Retinal pigment epithelial cell (primary cell): Measurements from ENCODE around the gene RHBDD2.
"Not testable (repeated sequence)": the region's sequence is repeated elsewhere in the genome, so short reads cannot be mapped to it uniquely, and the experiment has no call there.

ENCODE experiments used
- DNase-seq: peaks from one replicate; pipeline ENCODE4 v3.0.0-alpha.2; 2010; ENCODE audit warnings: low read depth
- H3K4me3 ChIP-seq: 2 replicates; pipeline ENCODE4 v1.5.1; 2011; ENCODE audit warnings: mild to moderate bottlenecking, low read length, control low read depth, moderate library complexity
- TF ChIP-seq, protein P1 (sequence below): conservative IDR thresholded peaks from 2 replicates; pipeline ENCODE4 v1.5.1; 2011; ENCODE audit warnings: low read depth, low read length, control low read depth, inconsistent platforms

Gene RHBDD2

GRCh38 chr7:75868153-75868552, 10.7 kb upstream of the RHBDD2 start:
- TF ChIP-seq, protein P1, sequence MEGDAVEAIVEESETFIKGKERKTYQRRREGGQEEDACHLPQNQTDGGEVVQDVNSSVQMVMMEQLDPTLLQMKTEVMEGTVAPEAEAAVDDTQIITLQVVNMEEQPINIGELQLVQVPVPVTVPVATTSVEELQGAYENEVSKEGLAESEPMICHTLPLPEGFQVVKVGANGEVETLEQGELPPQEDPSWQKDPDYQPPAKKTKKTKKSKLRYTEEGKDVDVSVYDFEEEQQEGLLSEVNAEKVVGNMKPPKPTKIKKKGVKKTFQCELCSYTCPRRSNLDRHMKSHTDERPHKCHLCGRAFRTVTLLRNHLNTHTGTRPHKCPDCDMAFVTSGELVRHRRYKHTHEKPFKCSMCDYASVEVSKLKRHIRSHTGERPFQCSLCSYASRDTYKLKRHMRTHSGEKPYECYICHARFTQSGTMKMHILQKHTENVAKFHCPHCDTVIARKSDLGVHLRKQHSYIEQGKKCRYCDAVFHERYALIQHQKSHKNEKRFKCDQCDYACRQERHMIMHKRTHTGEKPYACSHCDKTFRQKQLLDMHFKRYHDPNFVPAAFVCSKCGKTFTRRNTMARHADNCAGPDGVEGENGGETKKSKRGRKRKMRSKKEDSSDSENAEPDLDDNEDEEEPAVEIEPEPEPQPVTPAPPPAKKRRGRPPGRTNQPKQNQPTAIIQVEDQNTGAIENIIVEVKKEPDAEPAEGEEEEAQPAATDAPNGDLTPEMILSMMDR = no peak
- no peak overlapping the region for H3K4me3 ChIP-seq
- no peak for DNase-seq

DNA sequence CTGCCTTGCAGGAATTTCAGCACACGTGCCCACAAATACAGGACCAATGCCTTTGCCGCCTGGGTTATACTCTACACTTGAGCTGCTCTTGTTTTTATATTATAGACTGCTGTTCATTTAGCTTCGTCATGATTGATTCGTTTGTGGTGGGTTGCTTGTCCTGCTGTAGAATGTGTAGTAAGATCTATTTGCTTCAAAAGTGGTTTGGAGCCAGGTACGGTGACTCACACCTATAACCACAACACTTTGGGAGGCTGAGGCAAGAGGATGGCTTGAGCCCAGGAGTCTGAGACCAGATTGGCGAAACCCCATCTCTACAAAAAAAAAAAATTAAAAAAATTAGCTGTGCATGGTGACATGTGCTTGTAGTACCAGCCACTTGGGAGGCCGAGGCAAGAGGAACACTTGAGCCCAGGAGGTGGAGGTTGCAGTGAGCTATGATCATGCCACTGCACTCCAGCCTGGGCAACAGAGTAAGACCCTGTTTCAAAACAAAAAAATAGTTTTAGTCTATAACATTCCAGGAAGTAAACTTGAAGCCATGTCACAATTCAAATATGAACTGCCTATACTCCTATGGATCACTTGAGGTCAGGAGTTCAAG, 9.0 kb upstream of the RHBDD2 start:
- TF ChIP-seq, protein P1 = no peak
- no peak for DNase-seq
- H3K4me3 ChIP-seq = no peak overlapping the region

DNA sequence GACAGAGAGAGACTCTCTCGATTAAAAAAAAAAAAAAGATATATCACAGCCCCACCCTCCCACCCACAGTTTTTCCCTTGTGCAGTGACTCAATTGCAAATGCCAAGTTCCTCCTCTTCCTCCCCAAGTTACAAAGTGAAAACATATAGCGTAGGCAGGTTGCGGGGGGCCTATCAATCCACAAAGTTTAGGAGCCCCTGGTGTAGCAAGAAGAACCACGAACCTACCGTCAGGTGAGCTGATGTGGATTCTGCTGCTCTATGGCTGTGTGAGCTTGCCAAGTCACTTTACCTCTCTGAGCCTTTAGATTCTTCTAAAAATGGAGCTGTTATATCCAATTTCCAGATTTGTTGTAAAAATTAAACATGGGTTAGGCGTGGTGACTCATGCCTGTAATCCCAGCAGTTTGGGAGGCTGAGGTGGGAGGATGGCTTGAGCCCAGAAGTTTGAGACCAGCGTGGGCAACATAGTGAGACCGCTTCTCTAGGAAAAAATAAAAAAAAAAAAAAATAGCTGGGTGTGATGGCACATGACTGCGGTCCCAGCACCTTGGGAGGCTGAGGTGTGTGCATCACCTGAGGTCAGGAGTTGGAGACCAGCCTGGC, 8.2 kb upstream of the RHBDD2 start:
- TF ChIP-seq, protein P1 = no peak
- H3K4me3 ChIP-seq = no peak overlapping the region
- no peak for DNase-seq

DNA sequence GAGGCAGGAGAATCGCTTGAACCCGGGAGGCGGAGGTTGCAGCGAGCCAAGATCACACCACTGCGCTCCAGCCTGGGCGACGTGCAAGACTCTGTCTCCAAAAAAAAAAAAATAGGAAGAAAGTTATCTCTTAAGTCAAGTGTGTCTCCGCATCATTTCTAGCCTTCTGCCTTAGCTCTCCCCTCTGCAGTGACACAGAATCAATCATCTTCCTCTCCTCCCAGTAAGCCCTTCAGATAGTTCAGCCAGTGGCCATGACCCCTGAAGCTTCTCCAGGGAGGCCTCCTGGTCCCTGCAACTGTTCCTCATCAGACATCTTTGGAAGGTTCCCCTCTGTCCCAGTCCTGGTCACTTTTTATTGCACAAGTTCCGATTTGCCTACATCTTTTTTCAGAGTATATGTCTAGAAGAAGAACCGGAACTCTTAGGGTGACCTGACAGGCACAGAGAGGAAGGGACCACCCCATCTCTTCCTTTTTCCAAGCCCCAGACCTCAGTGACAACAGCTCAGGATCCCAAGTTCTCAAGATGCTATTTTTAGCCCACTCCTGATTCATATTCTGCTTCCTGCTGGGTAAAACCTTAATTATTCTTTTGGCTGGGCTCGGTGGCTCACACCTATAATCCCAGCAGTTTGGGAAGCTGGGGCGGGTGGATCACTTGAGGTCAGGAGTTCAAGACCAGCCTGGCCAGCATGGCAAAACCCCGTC, 6.6 kb upstream of the RHBDD2 start:
- H3K4me3 ChIP-seq = no peak overlapping the region
- no peak for DNase-seq
- TF ChIP-seq, protein P1 = no peak

DNA sequence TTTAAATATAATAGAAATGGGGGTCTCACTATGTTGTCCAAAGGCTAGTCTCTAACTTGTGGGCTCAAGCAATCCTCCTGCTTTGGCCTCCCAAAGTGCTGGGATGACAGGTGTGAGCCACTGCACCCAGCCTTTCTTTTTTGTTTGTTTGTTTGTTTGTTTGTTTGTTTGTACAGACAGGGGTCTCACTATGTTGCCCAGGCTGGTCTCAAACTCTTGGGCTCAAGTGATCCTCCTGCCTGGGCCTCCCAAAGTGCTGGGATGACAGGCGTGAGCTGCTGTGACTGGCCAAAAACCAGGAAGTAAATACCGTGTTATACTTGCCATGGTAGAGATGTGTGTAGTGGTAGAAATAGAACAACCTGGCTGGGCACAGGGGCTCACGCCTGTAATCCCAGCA, 4.7 kb upstream of the RHBDD2 start:
- not testable (repeated sequence) for H3K4me3 ChIP-seq, DNase-seq

DNA sequence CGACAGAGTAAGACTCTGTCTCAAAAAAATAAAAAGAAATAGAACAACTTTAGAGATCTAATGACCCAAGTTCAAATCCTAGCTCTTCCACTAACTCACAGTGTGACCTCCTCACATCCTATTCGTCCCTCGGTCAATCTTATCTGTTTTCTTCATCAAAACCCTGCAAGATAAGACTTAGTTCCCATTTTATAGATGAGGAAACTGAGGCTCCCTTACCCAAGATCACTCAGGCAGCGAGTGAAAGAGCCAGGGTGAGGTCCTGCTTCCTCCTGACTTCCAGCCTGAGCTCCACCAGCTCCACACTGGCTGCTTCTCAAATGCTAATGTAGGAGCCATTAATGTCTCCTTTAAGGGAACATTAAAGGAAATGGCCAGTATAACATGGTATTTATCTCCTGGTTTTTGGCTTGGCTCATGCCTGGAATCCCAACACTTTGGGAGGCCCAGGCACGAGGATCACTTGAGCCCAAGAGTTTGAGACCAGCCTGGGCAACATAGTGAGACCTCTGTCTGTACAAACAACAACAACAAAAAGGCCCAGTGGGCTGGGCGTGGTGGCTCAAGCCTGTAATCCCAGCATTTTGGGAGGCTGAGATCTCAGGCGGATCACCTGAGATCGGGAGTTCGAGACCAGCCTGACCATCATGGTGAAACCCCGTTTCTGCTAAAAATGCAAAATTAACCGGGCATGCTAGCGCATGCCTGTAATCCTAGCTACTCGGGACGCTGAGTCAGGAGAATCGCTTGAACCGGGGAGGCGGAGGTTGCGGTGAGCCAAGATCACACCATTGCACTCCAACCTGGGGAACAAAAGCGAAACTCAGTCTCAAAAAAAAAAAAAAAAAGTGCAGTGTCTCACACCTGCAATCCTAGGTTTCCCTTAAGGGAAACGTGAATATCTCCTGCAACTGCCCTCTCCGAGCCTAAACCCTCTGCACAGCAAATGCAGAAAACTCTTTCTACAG, 3.4 kb upstream of the RHBDD2 start:
- no peak overlapping the region for H3K4me3 ChIP-seq
- no peak for DNase-seq
- TF ChIP-seq, protein P1 = no peak
